Astrocyte (in vitro differentiated cells and primary cell): ENCODE measurements around the gene CCDC71. TPM values are rescaled to one million over a fixed set of nuclear protein-coding genes. Genes with fewer than 3 reads are reported as not detected.

ENCODE experiments used
- DNase-seq: peaks from one replicate; pipeline ENCODE4 v3.0.0-alpha.2; 2010; ENCODE audit warnings: low read depth
- FAIRE-seq: peaks from 2 replicates; lab custom pipeline; 2011; peaks lifted over from hg19 to GRCh38; lab: Jason Lieb, UNC
- H2AFZ ChIP-seq: 2 replicates; pipeline ENCODE4 v1.6.0; 2012; ENCODE audit warnings: low read depth, low read length, inconsistent platforms
- H3K27ac ChIP-seq: 2 replicates; pipeline ENCODE4 v1.5.1; 2011; ENCODE audit warnings: low read depth, low read length, inconsistent platforms
- H3K27me3 ChIP-seq: 2 replicates; pipeline ENCODE4 v1.6.0; 2011; ENCODE audit warnings: low read length, inconsistent platforms; ENCODE audit not compliant: insufficient read depth
- H3K36me3 ChIP-seq: 2 replicates; pipeline ENCODE4 v1.5.1; 2011; ENCODE audit warnings: low read length, inconsistent platforms; ENCODE audit not compliant: insufficient read depth
- H3K4me1 ChIP-seq: 2 replicates; pipeline ENCODE4 v1.5.1; 2011; ENCODE audit warnings: low read length, inconsistent platforms; ENCODE audit not compliant: insufficient read depth
- H3K4me2 ChIP-seq: 2 replicates; pipeline ENCODE4 v1.6.0; 2012; ENCODE audit warnings: low read length, inconsistent platforms
- H3K4me3 ChIP-seq: 2 replicates; pipeline ENCODE4 v1.5.1; 2011; ENCODE audit warnings: low read depth, mild to moderate bottlenecking, low read length, inconsistent platforms; ENCODE audit not compliant: insufficient read depth
- H3K79me2 ChIP-seq: 2 replicates; pipeline ENCODE4 v1.6.0; 2012; ENCODE audit warnings: mild to moderate bottlenecking, low read length, inconsistent platforms; ENCODE audit not compliant: insufficient read depth
- H3K9ac ChIP-seq: 2 replicates; pipeline ENCODE4 v1.6.0; 2012; ENCODE audit warnings: mild to moderate bottlenecking, low read length, inconsistent platforms
- H3K9me3 ChIP-seq: 2 replicates; pipeline ENCODE4 v1.5.1; 2012; ENCODE audit warnings: low read depth, mild to moderate bottlenecking, low read length, inconsistent platforms; ENCODE audit not compliant: insufficient read depth
- H4K20me1 ChIP-seq: 2 replicates; pipeline ENCODE4 v1.6.0; 2012; ENCODE audit warnings: low read length, inconsistent platforms; ENCODE audit not compliant: insufficient read depth
- H3K27ac Mint-ChIP-seq: one replicate; pipeline ENCODE4 v1.8.0; 2021; ENCODE audit warnings: mild to moderate bottlenecking, mixed read lengths; ENCODE audit not compliant: unreplicated experiment
- H3K27me3 Mint-ChIP-seq: one replicate; pipeline ENCODE4 v1.8.0; 2021; ENCODE audit warnings: low read depth, mixed read lengths; ENCODE audit not compliant: unreplicated experiment
- H3K36me3 Mint-ChIP-seq: one replicate; pipeline ENCODE4 v1.8.0; 2021; ENCODE audit warnings: low read depth, mixed read lengths; ENCODE audit not compliant: unreplicated experiment
- H3K4me1 Mint-ChIP-seq: one replicate; pipeline ENCODE4 v1.8.0; 2021; ENCODE audit warnings: low read depth, mixed read lengths; ENCODE audit not compliant: unreplicated experiment
- H3K4me3 Mint-ChIP-seq: one replicate; pipeline ENCODE4 v1.8.0; 2021; ENCODE audit warnings: mild to moderate bottlenecking, moderate library complexity, mixed read lengths; ENCODE audit not compliant: unreplicated experiment
- H3K9me3 Mint-ChIP-seq: one replicate; pipeline ENCODE4 v1.8.0; 2021; ENCODE audit warnings: mild to moderate bottlenecking, mixed read lengths; ENCODE audit not compliant: unreplicated experiment
- EZH2 ChIP-seq: IDR thresholded peaks from 2 replicates; pipeline ENCODE4 v1.6.1; 2012; ENCODE audit warnings: mild to moderate bottlenecking, low read length, inconsistent platforms; ENCODE audit not compliant: insufficient read depth
- total RNA-seq: library from RNA; stranded (reverse); gene quantifications from 2 replicates; pipeline ENCODE4 v1.2.1, GENCODE V29; 2021
- TF ChIP-seq, protein P1 (sequence below): IDR thresholded peaks from 2 replicates; pipeline ENCODE4 v1.5.1; 2011; ENCODE audit warnings: low read depth, mild to moderate bottlenecking, inconsistent platforms, low read length, moderate library complexity; ENCODE audit not compliant: insufficient read depth

Gene CCDC71
- total RNA-seq, 1 donor from 2014 or later, result 18.5 TPM

DNA sequence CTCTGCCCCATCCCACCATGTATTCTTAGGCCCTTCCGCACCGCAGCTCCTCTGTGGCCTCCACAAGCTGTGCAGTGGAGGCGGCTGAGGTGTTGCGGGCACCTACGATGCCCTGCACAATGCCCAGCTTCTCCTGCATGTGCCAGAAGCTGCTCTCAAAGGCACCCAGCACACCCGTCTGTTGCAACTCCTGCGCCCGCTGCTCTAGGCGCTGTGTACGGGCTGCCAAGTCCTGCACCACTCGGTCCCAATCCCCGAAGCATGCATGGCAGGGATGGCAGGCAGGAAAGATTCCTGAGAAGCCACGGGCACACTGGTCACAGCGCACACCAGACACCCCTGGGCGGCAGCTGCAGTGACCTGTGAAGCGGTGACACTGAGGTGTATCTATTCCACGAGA, 42.4 kb downstream of the CCDC71 start:
- Histone ChIP-seq H3K9ac (no peak overlapping the region), H3K4me1 (peaks cover 14% of the 10 kb centered on the region), H3K79me2 (peaks cover 25% of the 10 kb centered on the region), H3K9me3 (no peaks in the 10 kb centered on the region), H3K4me2 (no peak overlapping the region), H3K27me3 (no peaks in the 10 kb centered on the region), H3K4me3 (no peak overlapping the region), H4K20me1 (peaks cover 53% of the 10 kb centered on the region), H3K36me3 (peaks cover 41% of the 10 kb centered on the region), H2AFZ (no peak overlapping the region), H3K27ac (no peak overlapping the region)
- H3K27me3 Mint-ChIP-seq, result no peaks in the 10 kb centered on the region
- TF ChIP-seq EZH2, result no peak
- TF ChIP-seq, protein P1, sequence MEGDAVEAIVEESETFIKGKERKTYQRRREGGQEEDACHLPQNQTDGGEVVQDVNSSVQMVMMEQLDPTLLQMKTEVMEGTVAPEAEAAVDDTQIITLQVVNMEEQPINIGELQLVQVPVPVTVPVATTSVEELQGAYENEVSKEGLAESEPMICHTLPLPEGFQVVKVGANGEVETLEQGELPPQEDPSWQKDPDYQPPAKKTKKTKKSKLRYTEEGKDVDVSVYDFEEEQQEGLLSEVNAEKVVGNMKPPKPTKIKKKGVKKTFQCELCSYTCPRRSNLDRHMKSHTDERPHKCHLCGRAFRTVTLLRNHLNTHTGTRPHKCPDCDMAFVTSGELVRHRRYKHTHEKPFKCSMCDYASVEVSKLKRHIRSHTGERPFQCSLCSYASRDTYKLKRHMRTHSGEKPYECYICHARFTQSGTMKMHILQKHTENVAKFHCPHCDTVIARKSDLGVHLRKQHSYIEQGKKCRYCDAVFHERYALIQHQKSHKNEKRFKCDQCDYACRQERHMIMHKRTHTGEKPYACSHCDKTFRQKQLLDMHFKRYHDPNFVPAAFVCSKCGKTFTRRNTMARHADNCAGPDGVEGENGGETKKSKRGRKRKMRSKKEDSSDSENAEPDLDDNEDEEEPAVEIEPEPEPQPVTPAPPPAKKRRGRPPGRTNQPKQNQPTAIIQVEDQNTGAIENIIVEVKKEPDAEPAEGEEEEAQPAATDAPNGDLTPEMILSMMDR, result no peak
- DNase-seq, result no peak
- no peak for FAIRE-seq
- no peak overlapping the region for H3K27ac Mint-ChIP-seq
- H3K9me3 Mint-ChIP-seq, result no peaks in the 10 kb centered on the region
- H3K36me3 Mint-ChIP-seq, result peaks cover 21% of the 10 kb centered on the region
- H3K4me3 Mint-ChIP-seq, result no peak overlapping the region
- peaks cover 8% of the 10 kb centered on the region for H3K4me1 Mint-ChIP-seq

GRCh38 chr3:49122886-49123545, 43.1 kb downstream of the CCDC71 start:
- Histone ChIP-seq H3K4me3 (no peak overlapping the region), H3K27me3 (no peaks in the 10 kb centered on the region), H3K9ac (no peak overlapping the region), H4K20me1 (peaks cover 46% of the 10 kb centered on the region), H3K4me1 (peaks cover 14% of the 10 kb centered on the region), H2AFZ (no peak overlapping the region), H3K9me3 (no peaks in the 10 kb centered on the region), H3K27ac (no peak overlapping the region), H3K4me2 (no peak overlapping the region), H3K36me3 (peaks cover 41% of the 10 kb centered on the region), H3K79me2 (peaks cover 19% of the 10 kb centered on the region)
- no peak overlapping the region for H3K4me3 Mint-ChIP-seq
- H3K36me3 Mint-ChIP-seq, result peaks cover 19% of the 10 kb centered on the region
- H3K4me1 Mint-ChIP-seq, result peaks cover 8% of the 10 kb centered on the region
- H3K27ac Mint-ChIP-seq, result no peak overlapping the region
- H3K27me3 Mint-ChIP-seq, result no peaks in the 10 kb centered on the region
- no peaks in the 10 kb centered on the region for H3K9me3 Mint-ChIP-seq
- no peak for DNase-seq
- no peak for FAIRE-seq
- TF ChIP-seq, protein P1, result no peak
- no peak for TF ChIP-seq EZH2

DNA sequence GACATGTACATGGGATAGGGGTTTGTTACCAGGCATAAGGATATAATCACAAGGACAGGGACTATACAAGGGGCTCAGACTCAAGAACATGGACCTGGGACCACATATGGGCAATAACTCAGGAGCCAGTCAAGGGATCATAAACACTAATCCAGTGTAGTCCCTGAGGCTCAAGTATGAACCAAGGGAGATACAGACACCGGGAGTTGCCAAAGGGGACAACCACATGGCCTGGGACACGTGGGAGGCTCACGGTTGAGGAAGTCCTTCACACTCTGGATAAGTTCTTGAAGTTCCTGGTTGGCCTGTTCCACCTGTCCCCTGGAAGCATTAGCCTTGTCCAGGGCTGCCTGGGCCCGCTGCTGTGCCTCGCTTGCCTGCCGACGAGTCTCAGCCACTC, 43.7 kb downstream of the CCDC71 start:
- Histone ChIP-seq H3K36me3 (peaks cover 46% of the 10 kb centered on the region), H3K4me2 (no peak overlapping the region), H2AFZ (no peak overlapping the region), H3K4me3 (no peak overlapping the region), H3K79me2 (peaks cover 21% of the 10 kb centered on the region), H3K27me3 (no peaks in the 10 kb centered on the region), H3K4me1 (peaks cover 14% of the 10 kb centered on the region), H3K9ac (no peak overlapping the region), H3K9me3 (no peaks in the 10 kb centered on the region), H4K20me1 (peaks cover 45% of the 10 kb centered on the region), H3K27ac (no peak overlapping the region)
- Mint-ChIP-seq H3K4me1 (peaks cover 8% of the 10 kb centered on the region), H3K27ac (no peak overlapping the region), H3K36me3 (peaks cover 22% of the 10 kb centered on the region), H3K9me3 (no peaks in the 10 kb centered on the region), H3K4me3 (peak overlapping the region; percentile 92), H3K27me3 (no peaks in the 10 kb centered on the region)
- FAIRE-seq (no peak), DNase-seq (no peak)
- TF ChIP-seq, protein P1, result no peak
- TF ChIP-seq EZH2, result no peak
